GM10248 (cell line): ENCODE data around the gene KIF23.

ENCODE experiments used
- CTCF ChIA-PET: fragments of 300-600 bp; sonication (Branson Sonifier 250); formaldehyde crosslinking; extraction: SDS; loops from one replicate; lab custom pipeline; 2021; ENCODE audit warnings: antibody characterized with exemption; lab: Yijun Ruan, JAX
- POLR2A ChIA-PET: fragments of 350-650 bp; sonication (Branson Sonifier 250); formaldehyde crosslinking; extraction: SDS; loops from one replicate; lab custom pipeline; 2020; ENCODE audit warnings: antibody characterized with exemption; lab: Yijun Ruan, JAX
- DNase-seq: peaks from one replicate; pipeline ENCODE4 v3.0.0; 2012; ENCODE audit errors: extremely low spot score
- TF ChIP-seq, protein P1 (sequence below): IDR thresholded peaks from 2 replicates; pipeline ENCODE4 v1.5.1; 2012; ENCODE audit warnings: mild to moderate bottlenecking, low read depth; ENCODE audit errors: extremely low read depth, missing control alignments, control extremely low read depth

The KIF23 gene

DNA sequence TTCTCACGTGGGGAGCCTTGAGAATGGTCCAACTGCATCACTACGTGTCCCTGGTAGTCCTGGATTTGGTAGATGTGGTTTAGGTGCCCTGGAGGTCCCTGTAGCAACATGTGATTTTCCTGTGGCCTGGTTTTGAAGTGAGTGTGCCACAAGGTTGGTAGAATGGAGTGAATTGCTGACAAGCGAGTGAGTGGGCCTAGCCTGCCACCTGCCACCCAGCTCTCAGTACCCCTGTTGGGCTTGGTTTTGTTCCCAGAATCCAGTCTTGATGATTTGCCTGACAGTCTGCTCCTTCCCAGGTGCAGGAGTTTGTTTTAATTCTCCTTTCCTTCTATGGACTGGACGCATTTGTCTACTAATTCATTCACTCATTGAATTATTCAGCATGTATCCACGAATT, 57.9 kb downstream of the KIF23 start:
- ChIA-PET POLR2A (no interaction called here), CTCF (interaction anchor here (0.9 to 1.4 kb wide), 2 partner anchors 9 to 1340 kb away, joined by 3 to 9 read pairs; no protein-coding TSS in a partner anchor)
- TF ChIP-seq, protein P1, sequence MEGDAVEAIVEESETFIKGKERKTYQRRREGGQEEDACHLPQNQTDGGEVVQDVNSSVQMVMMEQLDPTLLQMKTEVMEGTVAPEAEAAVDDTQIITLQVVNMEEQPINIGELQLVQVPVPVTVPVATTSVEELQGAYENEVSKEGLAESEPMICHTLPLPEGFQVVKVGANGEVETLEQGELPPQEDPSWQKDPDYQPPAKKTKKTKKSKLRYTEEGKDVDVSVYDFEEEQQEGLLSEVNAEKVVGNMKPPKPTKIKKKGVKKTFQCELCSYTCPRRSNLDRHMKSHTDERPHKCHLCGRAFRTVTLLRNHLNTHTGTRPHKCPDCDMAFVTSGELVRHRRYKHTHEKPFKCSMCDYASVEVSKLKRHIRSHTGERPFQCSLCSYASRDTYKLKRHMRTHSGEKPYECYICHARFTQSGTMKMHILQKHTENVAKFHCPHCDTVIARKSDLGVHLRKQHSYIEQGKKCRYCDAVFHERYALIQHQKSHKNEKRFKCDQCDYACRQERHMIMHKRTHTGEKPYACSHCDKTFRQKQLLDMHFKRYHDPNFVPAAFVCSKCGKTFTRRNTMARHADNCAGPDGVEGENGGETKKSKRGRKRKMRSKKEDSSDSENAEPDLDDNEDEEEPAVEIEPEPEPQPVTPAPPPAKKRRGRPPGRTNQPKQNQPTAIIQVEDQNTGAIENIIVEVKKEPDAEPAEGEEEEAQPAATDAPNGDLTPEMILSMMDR = no peak
- DNase-seq = no peak

DNA sequence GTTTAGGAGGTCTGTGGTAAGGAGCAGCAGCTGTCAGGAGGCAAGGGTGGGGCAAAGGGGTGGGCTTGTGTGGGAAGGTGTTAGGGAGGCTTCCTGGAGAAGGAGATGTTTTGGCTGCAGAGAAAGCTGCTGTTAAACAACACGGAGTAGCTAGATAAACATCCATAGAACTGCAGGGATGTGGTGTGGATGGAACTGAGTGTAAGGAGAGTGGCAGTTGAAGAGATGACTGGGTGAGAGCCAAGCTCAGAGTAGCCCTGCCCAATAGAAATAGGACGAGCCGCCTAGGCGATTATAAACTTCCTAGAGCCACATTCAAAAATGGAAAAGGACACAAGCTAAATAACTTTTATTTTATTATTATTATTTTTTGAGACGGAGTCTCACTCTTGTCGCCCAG, 58.4 kb downstream of the KIF23 start:
- ChIA-PET POLR2A (no interaction called here), CTCF (interaction anchor here (0.9 to 1.4 kb wide), 2 partner anchors 10 to 1339 kb away, joined by 3 to 9 read pairs; no protein-coding TSS in a partner anchor)
- TF ChIP-seq, protein P1 = no peak
- DNase-seq = no peak

DNA sequence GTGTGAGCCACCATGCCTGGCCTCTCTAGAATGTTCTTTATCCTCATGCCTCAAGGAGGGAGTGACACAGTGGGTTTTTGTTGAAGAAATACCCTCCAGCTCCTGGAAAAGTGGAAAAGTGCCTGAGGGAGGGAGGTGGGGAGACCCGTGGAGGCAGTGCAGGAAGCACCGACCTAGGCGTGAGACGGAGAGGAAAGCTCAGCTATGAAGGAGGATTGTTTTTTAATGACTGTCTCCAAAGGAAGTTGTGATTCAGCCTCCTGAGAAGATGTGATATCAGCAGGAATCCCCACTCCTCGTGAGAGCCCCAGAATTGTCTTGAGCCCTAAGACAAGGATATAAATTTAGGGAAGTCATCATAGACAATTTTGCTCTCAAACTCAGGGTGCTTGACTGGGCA, 60.1 kb downstream of the KIF23 start:
- TF ChIP-seq, protein P1 = no peak
- no peak for DNase-seq
- ChIA-PET POLR2A (no interaction called here), CTCF (interaction anchor here (0.9 to 3.3 kb wide), 6 partner anchors 8 to 1337 kb away, joined by 3 to 24 read pairs (median 6); partner anchors contain the start of gene RPLP1)

DNA sequence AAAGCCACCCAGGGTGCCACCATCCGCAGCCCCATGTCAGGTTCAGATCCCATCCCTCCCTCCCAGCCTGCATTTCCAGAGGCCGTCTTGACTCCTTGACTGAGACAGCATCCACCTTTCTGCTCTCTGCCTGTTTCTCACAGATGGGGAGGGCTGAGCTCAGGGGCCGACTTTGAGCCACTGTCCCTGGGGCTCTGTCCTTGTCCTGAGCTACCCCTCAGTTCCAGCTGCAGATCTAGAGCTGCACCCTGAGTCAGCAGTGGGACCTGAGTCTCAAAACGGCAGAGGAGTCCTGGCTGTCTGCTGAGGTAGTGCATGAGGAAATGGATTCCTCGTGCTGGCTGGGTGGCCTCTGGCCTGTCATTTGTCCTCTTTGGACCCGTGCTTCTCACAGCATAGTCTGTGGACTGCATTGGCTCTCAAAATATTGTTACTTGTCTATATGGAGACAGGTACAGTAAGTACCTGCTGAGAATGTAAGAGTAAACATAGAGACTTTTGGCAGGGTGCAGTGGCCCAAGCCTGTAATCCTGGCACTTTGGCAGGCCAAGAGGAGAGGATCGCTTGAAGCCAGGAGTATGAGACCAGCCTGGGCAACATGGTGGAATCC, 60.8 kb downstream of the KIF23 start:
- ChIA-PET CTCF (interaction anchor here (0.9 to 4.6 kb wide), 10 partner anchors 8 to 1337 kb away, joined by 3 to 24 read pairs (median 9); partner anchors contain the start of gene RPLP1), POLR2A (no interaction called here)
- TF ChIP-seq, protein P1 = no peak
- no peak for DNase-seq

DNA sequence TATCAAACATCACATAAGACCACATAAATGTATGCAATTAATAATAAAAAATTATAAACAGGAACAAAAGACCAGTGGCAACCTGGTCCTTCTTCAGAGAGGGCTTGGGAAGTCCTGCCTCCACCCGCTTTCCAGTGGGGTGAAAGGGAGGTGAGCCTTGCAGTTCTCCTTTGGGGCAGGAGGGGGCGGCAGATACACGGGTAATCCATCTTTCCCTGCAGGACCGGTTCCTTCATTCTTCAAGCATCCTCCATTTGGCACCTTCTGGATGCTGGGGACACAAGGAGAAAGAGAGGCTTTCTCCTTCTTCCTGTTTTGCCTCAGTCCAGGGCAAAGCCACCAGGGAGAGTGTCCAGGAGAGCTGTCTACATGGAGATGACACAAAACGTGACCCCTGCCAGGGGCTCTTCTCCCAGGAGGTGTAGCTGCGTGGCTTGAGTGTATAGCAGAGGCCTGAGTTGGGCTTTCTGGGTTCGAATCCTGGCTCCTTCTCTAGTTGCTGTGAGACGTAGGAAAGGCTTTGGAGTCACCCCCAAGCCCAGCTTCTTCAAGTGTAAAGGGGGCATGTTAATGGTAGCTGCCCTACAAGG, 61.7 kb downstream of the KIF23 start:
- TF ChIP-seq, protein P1 = peak; percentile 95
- ChIA-PET POLR2A (no interaction called here), CTCF (interaction anchor here (0.7 to 4.6 kb wide), 20 partner anchors 9 to 1964 kb away, joined by 3 to 24 read pairs (median 4); no protein-coding TSS in a partner anchor)
- DNase-seq = peak; percentile 70

DNA sequence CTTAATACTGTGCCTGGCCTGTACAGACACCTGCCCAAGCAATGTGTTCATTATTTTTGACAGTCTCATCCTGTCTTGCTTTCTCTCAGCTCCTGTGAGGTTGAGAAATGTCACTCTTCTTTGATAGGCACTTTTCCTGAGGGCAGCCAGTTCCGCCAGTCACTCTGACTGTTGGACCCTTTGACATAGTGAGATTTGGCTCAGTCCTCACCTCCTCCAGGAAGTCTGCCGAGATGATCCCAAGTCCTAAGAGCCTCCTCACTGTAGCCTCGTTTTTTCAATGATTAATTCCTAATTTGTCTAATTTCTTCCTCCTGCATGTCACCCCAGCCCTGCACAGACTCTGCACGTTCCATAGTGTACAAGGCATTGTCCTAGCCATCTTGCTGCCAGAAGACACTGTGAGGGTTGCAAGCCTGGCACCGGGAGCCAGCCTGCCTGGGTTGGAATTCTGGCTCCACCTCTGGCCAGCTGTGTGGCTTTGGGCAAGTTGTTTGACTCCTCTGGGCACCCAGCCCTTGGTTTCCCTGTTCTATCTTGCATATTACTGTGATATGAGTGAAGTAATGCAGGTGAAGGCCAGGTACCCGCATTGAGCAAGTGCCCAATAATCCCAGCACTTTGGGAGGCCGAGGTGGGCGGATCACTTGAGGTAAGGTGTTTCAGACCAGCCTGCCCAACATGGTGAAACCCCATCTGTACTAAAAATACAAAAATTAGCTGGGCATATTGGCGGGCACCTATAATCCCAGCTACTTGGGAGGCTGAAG, 62.7 kb downstream of the KIF23 start:
- TF ChIP-seq, protein P1 = no peak
- ChIA-PET CTCF (interaction anchor here (0.7 to 4.6 kb wide), 21 partner anchors 8 to 1963 kb away, joined by 3 to 24 read pairs (median 5); no protein-coding TSS in a partner anchor), POLR2A (no interaction called here)
- no peak for DNase-seq
